GM21786 (cell line): ENCODE results near the gene KRTAP15-1.

Experiments used
- ATAC-seq: cut with Tn5 transposase; IDR thresholded peaks from one replicate; pipeline ENCODE4 v1.9.1; 2021; ENCODE audit not compliant: unreplicated experiment

Gene KRTAP15-1

DNA sequence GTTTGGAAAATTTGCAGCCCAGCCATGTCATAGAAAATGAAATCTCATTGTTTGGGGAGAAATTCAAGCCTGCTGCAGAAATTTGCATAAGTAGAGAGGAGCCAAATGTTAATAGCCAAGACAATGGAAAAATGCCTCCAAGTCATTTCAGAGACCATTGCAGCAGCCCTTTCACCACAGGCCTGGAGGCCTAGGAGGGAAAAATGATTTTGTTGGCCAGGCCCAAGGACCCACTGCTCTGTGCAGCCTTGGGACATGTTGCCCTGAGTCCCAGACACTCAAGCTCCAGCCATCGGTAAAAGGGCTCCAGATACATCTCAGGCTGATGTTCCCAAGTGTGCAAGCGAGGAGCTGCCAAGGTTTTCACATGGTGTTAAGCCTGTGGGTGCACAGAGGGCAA, 46.1 kb downstream of the KRTAP15-1 start:
- no peak for ATAC-seq

GRCh38 chr21:30487336-30487735, 47.3 kb downstream of the KRTAP15-1 start, which contains the start of gene KRTAP19-2:
Gene KRTAP19-2 (minus strand): TSS chr21:30487436. CDS start chr21:30487348, 88 bp downstream.
- no peak for ATAC-seq
